ENCODE data around the gene S100A5. TPM values are rescaled to one million over a fixed set of nuclear protein-coding genes. Genes with fewer than 3 reads are reported as not detected.
"Not testable (repeated sequence)": the region's sequence is repeated elsewhere in the genome, so short reads cannot be mapped to it uniquely, and the experiment has no call there.

S100A5 gene
- polyA plus RNA-seq, 4 donors = 0.18 TPM; not detected in 3

DNA sequence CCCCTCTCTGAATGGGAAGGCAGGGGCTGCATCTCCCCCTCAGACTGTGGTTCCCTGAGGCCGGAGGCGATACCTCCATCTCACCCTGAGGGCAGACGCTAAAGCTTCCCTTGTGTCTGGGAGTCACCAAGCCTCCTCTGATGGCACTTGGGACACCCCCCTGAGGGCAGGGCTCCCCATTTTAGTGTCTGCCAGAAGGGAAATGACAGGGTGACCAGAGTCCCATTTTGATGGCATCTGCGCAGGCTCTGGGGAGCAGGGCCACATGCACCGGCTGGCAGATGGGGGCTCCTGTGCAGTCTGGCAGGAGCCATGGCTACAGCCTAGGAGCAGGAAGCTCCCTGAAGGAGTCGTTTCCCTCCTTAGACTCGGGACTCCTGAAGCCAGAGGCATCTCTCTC is 23.3 kb upstream of the S100A5 start:
- H3K4me1 ChIP-seq (ENCODE audit: control insufficient read depth in 3 of 3, insufficient read depth in 2 of 3, low read depth in 1 of 3, low read length in 2 of 3) = peaks cover 6 to 37% (median 8%) of the 10 kb centered on the region in 3 donors
- DNase-seq (no peak), FAIRE-seq (no peak)
- H3K4me3 ChIP-seq (ENCODE audit: low read depth in 1 of 3, low read length in 3 of 3) = no peak overlapping the region
- no peak overlapping the region for H3K27ac ChIP-seq (ENCODE audit: low read depth in 1 of 3, low read length in 2 of 3)
- 87 to 93% (median 92%) methylated on average over 7 of the region's 7 CpGs for WGBS, 3 donors
- H3K9me3 ChIP-seq (ENCODE audit: control insufficient read depth in 2 of 2, insufficient read depth in 1 of 2, low read depth in 1 of 2, low read length in 1 of 2) = no peaks in the 10 kb centered on the region
- peaks cover 0 to 3% (median 0%) of the 10 kb centered on the region in 3 donors for H3K36me3 ChIP-seq (ENCODE audit: control insufficient read depth in 3 of 3, insufficient read depth in 2 of 3, low read depth in 1 of 3, low read length in 3 of 3)
- H3K27me3 ChIP-seq (ENCODE audit: control insufficient read depth in 3 of 3, insufficient read depth in 3 of 3, low read length in 3 of 3) = no peaks in the 10 kb centered on the region

DNA sequence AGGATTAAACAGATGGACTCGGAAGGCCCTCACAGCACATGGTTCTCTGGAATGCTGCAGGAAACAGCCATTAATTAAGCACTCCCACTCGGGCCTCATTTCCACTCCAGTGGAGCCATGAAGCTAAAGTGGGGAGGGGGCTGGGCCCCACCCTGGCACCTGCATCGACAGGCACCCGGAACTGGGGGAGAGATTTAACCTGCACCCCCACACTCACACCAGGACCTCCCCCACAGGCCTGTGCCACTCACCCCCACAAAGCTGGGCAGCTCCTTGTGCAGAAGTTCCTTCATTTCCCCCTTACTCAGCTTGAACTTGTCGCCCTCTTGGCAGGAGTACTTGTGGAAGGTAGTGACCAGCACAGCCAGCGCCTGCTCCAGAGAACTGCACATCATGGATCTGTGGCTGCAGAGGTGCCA is 22.8 kb upstream of the S100A5 start:
- Histone ChIP-seq H3K27ac (ENCODE audit: low read depth in 1 of 3, low read length in 2 of 3) (no peak overlapping the region), H3K36me3 (ENCODE audit: control insufficient read depth in 3 of 3, insufficient read depth in 2 of 3, low read depth in 1 of 3, low read length in 3 of 3) (peaks cover 0 to 3% (median 0%) of the 10 kb centered on the region in 3 donors), H3K4me1 (ENCODE audit: control insufficient read depth in 3 of 3, insufficient read depth in 2 of 3, low read depth in 1 of 3, low read length in 2 of 3) (peaks cover 6 to 33% (median 8%) of the 10 kb centered on the region in 3 donors), H3K9me3 (ENCODE audit: control insufficient read depth in 2 of 2, insufficient read depth in 1 of 2, low read depth in 1 of 2, low read length in 1 of 2) (no peaks in the 10 kb centered on the region), H3K4me3 (ENCODE audit: low read depth in 1 of 3, low read length in 3 of 3) (no peak overlapping the region), H3K27me3 (ENCODE audit: control insufficient read depth in 3 of 3, insufficient read depth in 3 of 3, low read length in 3 of 3) (no peaks in the 10 kb centered on the region)
- 83 to 89% (median 89%) methylated on average over 6 of the region's 6 CpGs for WGBS, 3 donors
- FAIRE-seq = no peak
- DNase-seq = no peak

DNA sequence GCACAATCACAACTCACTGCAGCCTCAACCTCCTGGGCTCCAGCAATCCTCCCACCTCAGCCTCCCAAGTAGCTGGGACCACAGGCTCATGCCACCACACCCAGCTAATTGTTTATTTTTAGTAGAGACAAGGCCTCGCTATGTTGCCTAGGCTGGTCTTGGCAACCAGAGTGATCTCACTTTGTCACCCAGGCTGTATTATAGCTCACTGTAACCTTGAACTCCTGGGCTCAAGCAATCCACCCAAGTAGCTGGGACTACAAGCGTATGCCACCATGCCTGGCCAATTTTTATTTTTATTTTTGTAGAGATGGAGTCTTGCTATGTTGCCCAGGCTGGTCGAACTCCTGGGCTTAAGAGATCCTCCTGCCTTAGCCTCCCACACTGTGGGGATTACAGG is 21.3 kb upstream of the S100A5 start:
- H3K9me3 ChIP-seq (ENCODE audit: control insufficient read depth in 2 of 2, insufficient read depth in 1 of 2, low read depth in 1 of 2, low read length in 1 of 2); DNase-seq; FAIRE-seq; H3K4me3 ChIP-seq (ENCODE audit: low read depth in 1 of 3, low read length in 3 of 3); H3K27me3 ChIP-seq (ENCODE audit: control insufficient read depth in 3 of 3, insufficient read depth in 3 of 3, low read length in 3 of 3); H3K27ac ChIP-seq (ENCODE audit: low read depth in 1 of 3, low read length in 2 of 3); H3K36me3 ChIP-seq (ENCODE audit: control insufficient read depth in 3 of 3, insufficient read depth in 2 of 3, low read depth in 1 of 3, low read length in 3 of 3): not testable (repeated sequence)
- peaks cover 4 to 19% (median 6%) of the 10 kb centered on the region in 3 donors for H3K4me1 ChIP-seq (ENCODE audit: control insufficient read depth in 3 of 3, insufficient read depth in 2 of 3, low read depth in 1 of 3, low read length in 2 of 3)
- WGBS, 3 donors = 70 to 88% (median 74%) methylated on average over 3 of the region's 3 CpGs

DNA sequence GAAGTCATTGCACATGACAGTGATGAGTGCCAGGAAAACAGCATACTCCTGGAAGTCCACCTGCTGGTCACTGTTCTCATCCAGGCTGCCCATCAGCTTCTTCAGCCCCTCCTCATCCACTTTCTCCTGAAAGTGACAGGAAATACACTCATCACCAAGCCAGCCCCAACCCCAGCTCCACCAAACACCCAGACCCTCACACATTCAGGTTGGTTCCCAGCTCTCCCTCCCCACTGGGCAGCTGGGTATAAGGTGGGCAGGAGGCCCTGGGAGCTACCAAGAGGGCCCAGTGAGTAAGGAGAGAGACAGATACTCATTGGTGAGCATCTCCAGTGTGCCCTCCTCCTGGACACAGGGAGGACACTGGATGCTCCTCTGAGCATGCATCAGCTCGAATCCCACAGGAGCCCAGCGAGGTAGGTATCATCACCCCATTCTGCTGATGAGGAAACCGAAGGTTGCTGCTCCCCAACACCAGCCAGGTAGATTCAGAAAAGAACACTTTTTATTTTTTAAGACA is 20.8 kb upstream of the S100A5 start:
- H3K27me3 ChIP-seq (ENCODE audit: control insufficient read depth in 3 of 3, insufficient read depth in 3 of 3, low read length in 3 of 3) = no peaks in the 10 kb centered on the region

DNA sequence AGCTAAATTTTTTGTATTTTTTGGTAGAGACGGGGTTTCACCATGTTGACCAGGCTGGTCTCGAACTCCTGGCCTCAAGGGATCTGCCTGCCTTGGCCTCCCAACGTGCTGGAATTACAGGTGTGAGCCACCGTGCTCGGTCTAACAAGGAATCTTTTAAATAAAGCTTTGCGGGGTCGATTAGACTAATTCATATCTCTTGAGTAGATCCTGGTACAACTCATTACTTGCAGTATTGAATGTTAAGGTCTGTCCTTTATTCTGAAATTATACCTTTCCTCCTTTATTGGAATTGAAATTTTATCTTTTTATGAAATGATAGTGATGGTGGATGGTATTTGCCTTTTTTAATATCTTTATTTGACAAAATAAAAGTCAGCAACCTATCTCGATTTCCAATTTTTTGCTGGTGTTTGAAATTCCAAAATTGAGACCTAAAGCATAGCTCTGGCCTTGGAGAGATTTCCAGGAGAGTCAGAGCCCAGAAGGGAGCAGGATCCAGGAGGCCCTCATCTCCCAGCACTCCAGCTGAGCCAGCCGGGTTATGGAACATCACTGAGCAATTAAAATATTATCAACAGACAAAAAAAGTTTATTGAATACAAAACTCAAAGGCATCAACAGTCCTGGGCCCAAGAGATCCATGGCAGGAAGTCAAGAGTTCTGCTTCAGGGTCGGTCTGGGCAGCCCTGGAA is 20.2 kb upstream of the S100A5 start:
- WGBS, 3 donors = 86 to 89% (median 88%) methylated on average over 10 of the region's 10 CpGs
- FAIRE-seq = no peak

More for the DNA sequence above, 20.8 kb upstream of the S100A5 start:
- Histone ChIP-seq H3K27ac (ENCODE audit: low read depth in 1 of 3, low read length in 2 of 3) (no peak overlapping the region), H3K36me3 (ENCODE audit: control insufficient read depth in 3 of 3, insufficient read depth in 2 of 3, low read depth in 1 of 3, low read length in 3 of 3) (peaks cover 0 to 3% (median 0%) of the 10 kb centered on the region in 3 donors), H3K4me3 (ENCODE audit: low read depth in 1 of 3, low read length in 3 of 3) (no peak overlapping the region), H3K4me1 (ENCODE audit: control insufficient read depth in 3 of 3, insufficient read depth in 2 of 3, low read depth in 1 of 3, low read length in 2 of 3) (peaks cover 0 to 14% (median 6%) of the 10 kb centered on the region in 3 donors), H3K9me3 (ENCODE audit: control insufficient read depth in 2 of 2, insufficient read depth in 1 of 2, low read depth in 1 of 2, low read length in 1 of 2) (no peaks in the 10 kb centered on the region)
- DNase-seq (no peak), FAIRE-seq (no peak)
- 95 to 96% (median 95%) methylated on average over 3 of the region's 3 CpGs for WGBS, 3 donors

DNA sequence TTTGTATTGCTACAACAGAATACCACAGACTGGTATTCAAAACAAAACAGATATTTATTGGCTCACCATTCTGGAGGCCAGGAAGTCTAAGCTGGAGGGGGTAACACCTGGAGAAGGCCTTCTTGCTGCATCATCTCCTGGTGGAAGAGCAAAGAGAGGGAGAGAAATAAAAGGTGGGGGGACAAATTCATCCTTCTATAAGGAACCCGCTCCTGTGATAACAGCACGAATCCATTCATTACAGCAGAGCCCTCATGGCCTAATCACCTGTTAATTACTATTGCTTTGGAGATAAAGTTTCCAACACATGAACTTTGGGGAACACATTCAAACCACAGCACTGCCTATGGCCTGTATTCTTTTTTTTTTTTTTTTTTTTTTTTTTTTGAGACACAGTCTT is 19.5 kb upstream of the S100A5 start:
- no peaks in the 10 kb centered on the region for H3K27me3 ChIP-seq (ENCODE audit: control insufficient read depth in 3 of 3, insufficient read depth in 3 of 3, low read length in 3 of 3)
- H3K4me1 ChIP-seq (ENCODE audit: control insufficient read depth in 3 of 3, insufficient read depth in 2 of 3, low read depth in 1 of 3, low read length in 2 of 3) = peaks cover 0 to 1% (median 0%) of the 10 kb centered on the region in 3 donors
- H3K27ac ChIP-seq (ENCODE audit: low read depth in 1 of 3, low read length in 2 of 3) = no peak overlapping the region
- no peak overlapping the region for H3K4me3 ChIP-seq (ENCODE audit: low read depth in 1 of 3, low read length in 3 of 3)
- no peaks in the 10 kb centered on the region for H3K36me3 ChIP-seq (ENCODE audit: control insufficient read depth in 3 of 3, insufficient read depth in 2 of 3, low read depth in 1 of 3, low read length in 3 of 3)
- no peak for FAIRE-seq
- 43 to 78% (median 67%) methylated on average over 2 of the region's 2 CpGs for WGBS, 3 donors
- no peaks in the 10 kb centered on the region for H3K9me3 ChIP-seq (ENCODE audit: control insufficient read depth in 2 of 2, insufficient read depth in 1 of 2, low read depth in 1 of 2, low read length in 1 of 2)
- DNase-seq = no peak

More for the DNA sequence above, 20.2 kb upstream of the S100A5 start:
- H3K4me1 ChIP-seq (ENCODE audit: control insufficient read depth in 3 of 3, insufficient read depth in 2 of 3, low read depth in 1 of 3, low read length in 2 of 3) = peaks cover 0 to 8% (median 2%) of the 10 kb centered on the region in 3 donors
- no peak for DNase-seq
- H3K27me3 ChIP-seq (ENCODE audit: control insufficient read depth in 3 of 3, insufficient read depth in 3 of 3, low read length in 3 of 3) = no peaks in the 10 kb centered on the region
- no peaks in the 10 kb centered on the region for H3K9me3 ChIP-seq (ENCODE audit: control insufficient read depth in 2 of 2, insufficient read depth in 1 of 2, low read depth in 1 of 2, low read length in 1 of 2)
- peaks cover 0 to 3% (median 0%) of the 10 kb centered on the region in 3 donors for H3K36me3 ChIP-seq (ENCODE audit: control insufficient read depth in 3 of 3, insufficient read depth in 2 of 3, low read depth in 1 of 3, low read length in 3 of 3)
- no peak overlapping the region for H3K4me3 ChIP-seq (ENCODE audit: low read depth in 1 of 3, low read length in 3 of 3)
- no peak overlapping the region for H3K27ac ChIP-seq (ENCODE audit: low read depth in 1 of 3, low read length in 2 of 3)

DNA sequence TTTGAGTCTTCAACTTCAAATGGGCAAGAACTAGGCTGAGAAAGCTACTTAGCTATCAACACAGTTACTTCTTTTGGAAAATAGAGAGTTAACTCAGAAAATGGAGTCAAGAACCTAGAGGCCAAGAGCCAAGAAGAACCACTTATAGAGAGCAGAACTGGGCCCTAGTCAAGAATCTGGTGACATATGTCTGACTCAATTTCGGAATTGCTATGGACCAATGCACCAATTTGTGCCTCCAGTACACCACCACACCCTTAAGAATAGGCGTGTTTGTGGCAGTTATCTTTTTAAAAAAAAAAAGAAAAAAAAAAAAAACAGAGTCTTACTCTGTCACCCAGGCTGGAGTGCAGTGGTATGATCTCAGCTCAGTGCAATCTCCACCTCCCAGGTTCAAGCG is 17.1 kb upstream of the S100A5 start:
- Histone ChIP-seq H3K27ac (ENCODE audit: low read depth in 1 of 3, low read length in 2 of 3) (no peak overlapping the region), H3K4me3 (ENCODE audit: low read depth in 1 of 3, low read length in 3 of 3) (no peak overlapping the region), H3K9me3 (ENCODE audit: control insufficient read depth in 2 of 2, insufficient read depth in 1 of 2, low read depth in 1 of 2, low read length in 1 of 2) (no peaks in the 10 kb centered on the region), H3K4me1 (ENCODE audit: control insufficient read depth in 3 of 3, insufficient read depth in 2 of 3, low read depth in 1 of 3, low read length in 2 of 3) (no peaks in the 10 kb centered on the region), H3K36me3 (ENCODE audit: control insufficient read depth in 3 of 3, insufficient read depth in 2 of 3, low read depth in 1 of 3, low read length in 3 of 3) (no peaks in the 10 kb centered on the region), H3K27me3 (ENCODE audit: control insufficient read depth in 3 of 3, insufficient read depth in 3 of 3, low read length in 3 of 3) (no peaks in the 10 kb centered on the region)
- WGBS, 3 donors = 88 to 91% (median 90%) methylated on average over 3 of the region's 3 CpGs
- DNase-seq (no peak), FAIRE-seq (no peak)

DNA sequence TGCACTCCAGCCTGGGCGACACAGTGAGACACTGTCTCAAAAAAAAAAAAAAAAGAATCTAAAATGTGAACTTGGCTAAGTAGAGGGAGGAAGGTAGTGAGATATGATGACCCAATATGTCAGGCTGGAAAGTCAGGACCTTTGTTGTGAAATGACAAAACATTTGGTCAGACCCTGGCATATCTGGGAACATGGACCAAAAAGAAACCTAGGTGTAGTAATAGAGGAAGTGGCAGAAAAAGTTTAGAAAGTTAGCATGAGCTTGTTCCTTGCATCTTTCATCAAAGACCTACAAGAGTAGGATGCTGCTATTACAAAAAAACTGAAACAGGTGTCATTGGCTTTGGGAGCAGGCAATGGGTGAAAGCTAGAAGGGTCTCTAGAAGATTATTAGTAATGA is 15.6 kb upstream of the S100A5 start:
- no peaks in the 10 kb centered on the region for H3K36me3 ChIP-seq (ENCODE audit: control insufficient read depth in 3 of 3, insufficient read depth in 2 of 3, low read depth in 1 of 3, low read length in 3 of 3)
- H3K4me1 ChIP-seq (ENCODE audit: control insufficient read depth in 3 of 3, insufficient read depth in 2 of 3, low read depth in 1 of 3, low read length in 2 of 3) = no peaks in the 10 kb centered on the region
- DNase-seq (no peak), FAIRE-seq (no peak)
- H3K9me3 ChIP-seq (ENCODE audit: control insufficient read depth in 2 of 2, insufficient read depth in 1 of 2, low read depth in 1 of 2, low read length in 1 of 2) = no peaks in the 10 kb centered on the region
- no peaks in the 10 kb centered on the region for H3K27me3 ChIP-seq (ENCODE audit: control insufficient read depth in 3 of 3, insufficient read depth in 3 of 3, low read length in 3 of 3)
- no peak overlapping the region for H3K27ac ChIP-seq (ENCODE audit: low read depth in 1 of 3, low read length in 2 of 3)
- H3K4me3 ChIP-seq (ENCODE audit: low read depth in 1 of 3, low read length in 3 of 3) = no peak overlapping the region
- 92 to 93% (median 92%) methylated on average over 1 of the region's 1 CpG for WGBS, 3 donors
